Upper lobe of left lung (tissue), 4 donors: ENCODE results near the gene MCEMP1.

Source experiments
- EP300 ChIP-seq, 4 donors: sonication (generic); formaldehyde crosslinking; IDR thresholded peaks; one replicate each; pipeline ENCODE4 v1.5.1; 2017; ENCODE audit warnings: antibody characterized with exemption in 4 of 4, control low read depth in 2 of 4
- TF ChIP-seq, protein P1 (sequence below), 6 experiments: fragments of 450-650 bp in 4 of 6; fragments of 200-600 bp in 2 of 6; sonication (generic) in 2 of 6; IDR thresholded peaks; one replicate each; pipeline ENCODE4 v1.5.1; 2016 to 2019; ENCODE audit warnings: antibody characterized with exemption in 6 of 6

DNA sequence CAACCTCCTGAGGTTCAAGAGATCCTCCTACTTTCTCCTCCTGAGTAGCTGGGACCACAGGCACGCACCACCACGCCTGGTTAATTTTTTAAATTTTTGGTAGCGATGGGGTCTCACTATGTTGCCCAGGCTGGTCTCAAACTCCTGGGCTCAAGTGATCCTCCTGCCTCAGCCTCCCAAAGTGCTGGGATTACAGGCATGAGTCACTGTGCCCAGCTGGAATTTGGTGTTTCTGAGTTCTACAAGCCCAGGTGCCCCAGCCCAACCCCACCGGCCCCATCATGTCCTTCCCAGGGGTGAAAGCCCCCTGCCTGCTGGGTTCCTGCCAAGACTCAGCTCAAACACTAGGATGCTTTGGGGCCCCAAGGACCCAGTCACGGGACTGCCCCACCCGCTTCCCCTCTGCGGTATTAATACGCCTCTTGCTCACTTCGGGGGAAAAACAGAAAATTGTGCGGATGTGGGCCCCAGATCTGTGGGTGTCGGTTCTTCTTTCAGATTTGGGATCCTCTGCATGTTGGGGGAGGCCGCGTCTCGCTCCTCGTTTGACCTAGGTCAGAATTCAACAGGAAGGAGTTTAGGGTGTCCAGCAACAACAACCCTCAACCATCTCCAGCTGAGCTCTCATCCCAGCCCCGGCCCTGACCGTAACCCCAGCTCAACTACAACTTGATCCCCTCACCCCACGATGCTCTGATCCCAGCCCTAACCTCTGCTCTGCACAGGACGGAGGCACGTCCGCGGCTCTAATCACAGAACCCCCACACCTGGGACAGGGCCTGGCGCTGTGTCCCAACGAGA is 28.7 kb downstream of the MCEMP1 start:
- no peak for TF ChIP-seq EP300 (IDR thresholded peaks at IDR 0.05)
- TF ChIP-seq, protein P1, sequence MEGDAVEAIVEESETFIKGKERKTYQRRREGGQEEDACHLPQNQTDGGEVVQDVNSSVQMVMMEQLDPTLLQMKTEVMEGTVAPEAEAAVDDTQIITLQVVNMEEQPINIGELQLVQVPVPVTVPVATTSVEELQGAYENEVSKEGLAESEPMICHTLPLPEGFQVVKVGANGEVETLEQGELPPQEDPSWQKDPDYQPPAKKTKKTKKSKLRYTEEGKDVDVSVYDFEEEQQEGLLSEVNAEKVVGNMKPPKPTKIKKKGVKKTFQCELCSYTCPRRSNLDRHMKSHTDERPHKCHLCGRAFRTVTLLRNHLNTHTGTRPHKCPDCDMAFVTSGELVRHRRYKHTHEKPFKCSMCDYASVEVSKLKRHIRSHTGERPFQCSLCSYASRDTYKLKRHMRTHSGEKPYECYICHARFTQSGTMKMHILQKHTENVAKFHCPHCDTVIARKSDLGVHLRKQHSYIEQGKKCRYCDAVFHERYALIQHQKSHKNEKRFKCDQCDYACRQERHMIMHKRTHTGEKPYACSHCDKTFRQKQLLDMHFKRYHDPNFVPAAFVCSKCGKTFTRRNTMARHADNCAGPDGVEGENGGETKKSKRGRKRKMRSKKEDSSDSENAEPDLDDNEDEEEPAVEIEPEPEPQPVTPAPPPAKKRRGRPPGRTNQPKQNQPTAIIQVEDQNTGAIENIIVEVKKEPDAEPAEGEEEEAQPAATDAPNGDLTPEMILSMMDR (IDR thresholded peaks at IDR 0.05), result no peak
